ENCODE data around the gene IL12RB1.

DNA sequence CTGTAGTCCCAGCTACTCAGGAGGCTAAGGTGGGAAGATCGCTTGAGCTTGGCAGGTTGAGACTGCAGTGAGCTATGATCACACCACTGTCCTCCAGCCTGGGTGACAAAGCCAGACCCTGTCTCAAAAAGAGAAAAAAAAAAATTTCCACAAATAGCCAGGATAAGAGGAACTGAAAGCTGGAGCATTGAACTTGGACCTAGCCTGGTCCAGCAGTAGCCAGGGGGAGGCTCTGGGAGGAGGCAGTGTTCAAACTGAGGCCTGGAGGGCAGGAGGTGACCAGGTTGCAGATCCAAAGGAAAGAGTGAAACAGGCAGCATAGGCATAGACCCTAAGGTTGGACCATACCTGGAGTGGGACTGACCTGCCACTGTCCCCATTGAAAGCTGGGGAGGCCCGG, 39.4 kb upstream of the IL12RB1 start:
- TF ChIP-seq, protein P1, sequence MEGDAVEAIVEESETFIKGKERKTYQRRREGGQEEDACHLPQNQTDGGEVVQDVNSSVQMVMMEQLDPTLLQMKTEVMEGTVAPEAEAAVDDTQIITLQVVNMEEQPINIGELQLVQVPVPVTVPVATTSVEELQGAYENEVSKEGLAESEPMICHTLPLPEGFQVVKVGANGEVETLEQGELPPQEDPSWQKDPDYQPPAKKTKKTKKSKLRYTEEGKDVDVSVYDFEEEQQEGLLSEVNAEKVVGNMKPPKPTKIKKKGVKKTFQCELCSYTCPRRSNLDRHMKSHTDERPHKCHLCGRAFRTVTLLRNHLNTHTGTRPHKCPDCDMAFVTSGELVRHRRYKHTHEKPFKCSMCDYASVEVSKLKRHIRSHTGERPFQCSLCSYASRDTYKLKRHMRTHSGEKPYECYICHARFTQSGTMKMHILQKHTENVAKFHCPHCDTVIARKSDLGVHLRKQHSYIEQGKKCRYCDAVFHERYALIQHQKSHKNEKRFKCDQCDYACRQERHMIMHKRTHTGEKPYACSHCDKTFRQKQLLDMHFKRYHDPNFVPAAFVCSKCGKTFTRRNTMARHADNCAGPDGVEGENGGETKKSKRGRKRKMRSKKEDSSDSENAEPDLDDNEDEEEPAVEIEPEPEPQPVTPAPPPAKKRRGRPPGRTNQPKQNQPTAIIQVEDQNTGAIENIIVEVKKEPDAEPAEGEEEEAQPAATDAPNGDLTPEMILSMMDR (IDR thresholded peaks at IDR 0.05; ENCODE audit: extremely low read depth in 1 of 2, insufficient read depth in 1 of 2, low read depth in 1 of 2, low read length in 2 of 2) = no peak
- no peak for TF ChIP-seq EZH2 (IDR thresholded peaks at IDR 0.05; ENCODE audit: borderline replicate concordance, low read depth, low read length, severe bottlenecking)

Data from endothelial cell of umbilical vein (primary cell).